ENCODE results near the gene SUPT6H. TPM values are rescaled to one million over a fixed set of nuclear protein-coding genes. Genes with fewer than 3 reads are reported as not detected.

SUPT6H gene
- total RNA-seq, 2 experiments from 2014 or later = 33.7 to 76.5 TPM

GRCh38 chr17:28704219-28704858 lies 42.3 kb downstream of the SUPT6H start:
- no peak for TF ChIP-seq EZH2phosphoT487 (IDR thresholded peaks at IDR 0.05; ENCODE audit: borderline replicate concordance, low read depth, low read length)
- TF ChIP-seq, protein P1, sequence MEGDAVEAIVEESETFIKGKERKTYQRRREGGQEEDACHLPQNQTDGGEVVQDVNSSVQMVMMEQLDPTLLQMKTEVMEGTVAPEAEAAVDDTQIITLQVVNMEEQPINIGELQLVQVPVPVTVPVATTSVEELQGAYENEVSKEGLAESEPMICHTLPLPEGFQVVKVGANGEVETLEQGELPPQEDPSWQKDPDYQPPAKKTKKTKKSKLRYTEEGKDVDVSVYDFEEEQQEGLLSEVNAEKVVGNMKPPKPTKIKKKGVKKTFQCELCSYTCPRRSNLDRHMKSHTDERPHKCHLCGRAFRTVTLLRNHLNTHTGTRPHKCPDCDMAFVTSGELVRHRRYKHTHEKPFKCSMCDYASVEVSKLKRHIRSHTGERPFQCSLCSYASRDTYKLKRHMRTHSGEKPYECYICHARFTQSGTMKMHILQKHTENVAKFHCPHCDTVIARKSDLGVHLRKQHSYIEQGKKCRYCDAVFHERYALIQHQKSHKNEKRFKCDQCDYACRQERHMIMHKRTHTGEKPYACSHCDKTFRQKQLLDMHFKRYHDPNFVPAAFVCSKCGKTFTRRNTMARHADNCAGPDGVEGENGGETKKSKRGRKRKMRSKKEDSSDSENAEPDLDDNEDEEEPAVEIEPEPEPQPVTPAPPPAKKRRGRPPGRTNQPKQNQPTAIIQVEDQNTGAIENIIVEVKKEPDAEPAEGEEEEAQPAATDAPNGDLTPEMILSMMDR (conservative IDR thresholded peaks at IDR 0.05; ENCODE audit: low read length) = no peak
- CTCF ChIA-PET (ENCODE audit: unreplicated experiment) = no interaction called here
- peaks cover 44% of the 10 kb centered on the region for H3K36me3 ChIP-seq (ENCODE audit: insufficient read depth, low read length)
- no peak overlapping the region for H3K27ac ChIP-seq (ENCODE audit: low read depth, low read length, poor library complexity, severe bottlenecking)
- H3K79me2 ChIP-seq (ENCODE audit: insufficient read depth, low read depth, low read length) = no peaks in the 10 kb centered on the region
- no peak overlapping the region for H3K4me3 ChIP-seq (ENCODE audit: low read depth, low read length, poor library complexity, severe bottlenecking)
- no TSS peak for BruUV-seq (replicated peaks)
- no peaks in the 10 kb centered on the region for H3K9me3 ChIP-seq (ENCODE audit: low read length)
- H3K4me2 ChIP-seq (ENCODE audit: low read length) = no peak overlapping the region
- no peaks in the 10 kb centered on the region for H4K20me1 ChIP-seq (ENCODE audit: insufficient read depth, low read length)
- no peak overlapping the region for H2AFZ ChIP-seq (ENCODE audit: low read length)
- H3K9me2 ChIP-seq (ENCODE audit: insufficient read depth, low read length) = no peaks in the 10 kb centered on the region
- POLR2A ChIA-PET = interaction anchor here (1.0 kb wide), 1 partner anchor 43 kb away, joined by 4 read pairs; no protein-coding TSS in a partner anchor
- DNase-seq (ENCODE audit: low spot score) = no peak
- no peaks in the 10 kb centered on the region for H3K4me1 ChIP-seq (ENCODE audit: insufficient read depth, low read length, poor library complexity, severe bottlenecking)
- intact Hi-C loops (cut with micrococcal nuclease; ENCODE audit: unreplicated experiment) = no loop called here

GRCh38 chr17:28705074-28705659 lies 43.2 kb downstream of the SUPT6H start:
- H3K4me2 ChIP-seq (ENCODE audit: low read length) = no peak overlapping the region
- peaks cover 8% of the 10 kb centered on the region for H3K4me1 ChIP-seq (ENCODE audit: insufficient read depth, low read length, poor library complexity, severe bottlenecking)
- no peak overlapping the region for H2AFZ ChIP-seq (ENCODE audit: low read length)
- no peaks in the 10 kb centered on the region for H3K79me2 ChIP-seq (ENCODE audit: insufficient read depth, low read depth, low read length)
- H3K4me3 ChIP-seq (ENCODE audit: low read depth, low read length, poor library complexity, severe bottlenecking) = no peak overlapping the region
- no TSS peak for BruUV-seq (replicated peaks)
- CTCF ChIA-PET (ENCODE audit: unreplicated experiment) = no interaction called here
- no peaks in the 10 kb centered on the region for H3K9me3 ChIP-seq (ENCODE audit: low read length)
- H3K9me2 ChIP-seq (ENCODE audit: insufficient read depth, low read length) = no peaks in the 10 kb centered on the region
- no peaks in the 10 kb centered on the region for H4K20me1 ChIP-seq (ENCODE audit: insufficient read depth, low read length)
- DNase-seq (ENCODE audit: low spot score) = no peak
- intact Hi-C loops (cut with micrococcal nuclease; ENCODE audit: unreplicated experiment) = no loop called here
- TF ChIP-seq EZH2phosphoT487 (IDR thresholded peaks at IDR 0.05; ENCODE audit: borderline replicate concordance, low read depth, low read length) = no peak
- TF ChIP-seq, protein P1 (conservative IDR thresholded peaks at IDR 0.05; ENCODE audit: low read length) = no peak
- POLR2A ChIA-PET = no interaction called here
- H3K36me3 ChIP-seq (ENCODE audit: insufficient read depth, low read length) = peaks cover 35% of the 10 kb centered on the region
- no peak overlapping the region for H3K27ac ChIP-seq (ENCODE audit: low read depth, low read length, poor library complexity, severe bottlenecking)

GRCh38 chr17:28705728-28706334 lies 43.8 kb downstream of the SUPT6H start:
- Histone ChIP-seq H3K4me2 (ENCODE audit: low read length) (no peak overlapping the region), H3K36me3 (ENCODE audit: insufficient read depth, low read length) (peaks cover 29% of the 10 kb centered on the region), H3K79me2 (ENCODE audit: insufficient read depth, low read depth, low read length) (no peaks in the 10 kb centered on the region), H3K9me3 (ENCODE audit: low read length) (no peaks in the 10 kb centered on the region), H3K27ac (ENCODE audit: low read depth, low read length, poor library complexity, severe bottlenecking) (no peak overlapping the region), H4K20me1 (ENCODE audit: insufficient read depth, low read length) (no peaks in the 10 kb centered on the region), H3K9me2 (ENCODE audit: insufficient read depth, low read length) (no peaks in the 10 kb centered on the region), H2AFZ (ENCODE audit: low read length) (no peak overlapping the region), H3K4me1 (ENCODE audit: insufficient read depth, low read length, poor library complexity, severe bottlenecking) (peaks cover 14% of the 10 kb centered on the region), H3K4me3 (ENCODE audit: low read depth, low read length, poor library complexity, severe bottlenecking) (no peak overlapping the region)
- TF ChIP-seq, protein P1 (conservative IDR thresholded peaks at IDR 0.05; ENCODE audit: low read length) = no peak
- no peak for TF ChIP-seq EZH2phosphoT487 (IDR thresholded peaks at IDR 0.05; ENCODE audit: borderline replicate concordance, low read depth, low read length)
- DNase-seq (ENCODE audit: low spot score) = no peak
- no TSS peak for BruUV-seq (replicated peaks)
- intact Hi-C loops (cut with micrococcal nuclease; ENCODE audit: unreplicated experiment) = no loop called here
- ChIA-PET CTCF (ENCODE audit: unreplicated experiment) (no interaction called here), POLR2A (no interaction called here)

All from OCI-LY7 (cell line).